DMS 273 (cell line): ENCODE data around the gene GJA3.

Experiments used
- DNase-seq: peaks from one replicate; lab custom pipeline; 2025; ENCODE audit not compliant: unreplicated experiment; lab: John Stamatoyannopoulos, UW

GJA3 gene

GRCh38 chr13:20130652-20131051 lies 30.2 kb downstream of the GJA3 start:
- DNase-seq = no peak

- no peak for DNase-seq
Measured at GRCh38 chr13:20130012-20130411, 30.8 kb downstream of the GJA3 start.

GRCh38 chr13:20129076-20129475 lies 31.8 kb downstream of the GJA3 start:
- DNase-seq = no peak

- DNase-seq = peak; percentile 24
Measured at GRCh38 chr13:20128459-20128931, 32.4 kb downstream of the GJA3 start.

- peak; percentile 67 for DNase-seq
Measured at GRCh38 chr13:20127562-20128458, 33.0 kb downstream of the GJA3 start.

GRCh38 chr13:20127262-20127561 lies 33.6 kb downstream of the GJA3 start:
- DNase-seq = no peak

- no peak for DNase-seq
Measured at GRCh38 chr13:20126541-20127261, 34.2 kb downstream of the GJA3 start.

GRCh38 chr13:20125783-20126165 lies 35.1 kb downstream of the GJA3 start:
- no peak for DNase-seq

- no peak for DNase-seq
Measured at GRCh38 chr13:20125129-20125782, 35.6 kb downstream of the GJA3 start.

GRCh38 chr13:20124303-20124702 lies 36.5 kb downstream of the GJA3 start:
- no peak for DNase-seq

GRCh38 chr13:20121159-20121525 lies 39.7 kb downstream of the GJA3 start:
- no peak for DNase-seq

GRCh38 chr13:20119960-20120359 lies 40.9 kb downstream of the GJA3 start:
- DNase-seq = no peak

GRCh38 chr13:20118268-20119140 lies 42.3 kb downstream of the GJA3 start:
- DNase-seq = peak; percentile 73

- no peak for DNase-seq
Measured at GRCh38 chr13:20116213-20116612, 44.6 kb downstream of the GJA3 start.

- DNase-seq = no peak
Measured at GRCh38 chr13:20114066-20114610, 46.7 kb downstream of the GJA3 start.

GRCh38 chr13:20109037-20109436 lies 51.8 kb downstream of the GJA3 start:
- no peak for DNase-seq

GRCh38 chr13:20106742-20107141 lies 54.1 kb downstream of the GJA3 start:
- no peak for DNase-seq

GRCh38 chr13:20105161-20105689 lies 55.6 kb downstream of the GJA3 start:
- DNase-seq = no peak

- DNase-seq = no peak
Measured at GRCh38 chr13:20102525-20103180, 58.2 kb downstream of the GJA3 start.
